ENCODE results near the gene LVRN.

The LVRN gene

DNA sequence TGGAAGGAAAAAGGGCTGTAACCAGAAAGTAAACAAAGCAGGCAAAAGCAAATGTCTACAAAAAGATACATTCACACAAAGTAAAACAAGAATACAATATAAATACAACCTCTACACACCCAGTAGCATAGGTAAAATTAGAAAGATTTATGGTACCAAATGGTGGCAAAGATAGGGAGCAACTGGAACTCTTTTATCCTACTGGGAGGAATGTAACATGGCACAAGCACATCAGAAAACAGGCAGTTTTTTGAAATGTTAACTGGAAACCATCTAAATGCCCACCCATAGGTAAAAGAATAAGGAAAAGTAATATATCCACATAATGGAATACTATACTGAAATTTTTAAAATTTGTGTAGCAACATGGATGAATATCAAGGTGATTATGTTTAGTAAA lies 61.3 kb downstream of the LVRN start:
- DNase-seq (ENCODE audit: low read depth, low spot score) = no peak

DNA sequence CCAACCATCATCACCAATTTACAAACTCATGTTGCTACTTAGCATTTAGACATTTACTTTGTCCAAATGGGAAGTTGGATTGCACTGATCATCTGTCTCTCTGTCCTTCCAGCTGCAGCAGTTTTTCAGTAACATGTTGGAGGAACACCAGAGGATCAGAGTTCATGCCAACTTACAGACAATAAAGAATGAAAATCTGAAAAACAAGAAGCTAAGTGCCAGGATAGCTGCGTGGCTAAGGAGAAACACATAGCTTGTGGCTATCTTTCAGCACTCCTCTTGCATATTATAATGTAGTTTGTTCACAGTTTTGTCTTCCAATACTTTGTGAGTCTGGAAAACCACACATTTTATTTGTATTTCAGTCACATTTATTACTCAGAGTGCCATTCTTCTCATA lies 63.6 kb downstream of the LVRN start:
- DNase-seq (ENCODE audit: low read depth, low spot score) = no peak

DNA sequence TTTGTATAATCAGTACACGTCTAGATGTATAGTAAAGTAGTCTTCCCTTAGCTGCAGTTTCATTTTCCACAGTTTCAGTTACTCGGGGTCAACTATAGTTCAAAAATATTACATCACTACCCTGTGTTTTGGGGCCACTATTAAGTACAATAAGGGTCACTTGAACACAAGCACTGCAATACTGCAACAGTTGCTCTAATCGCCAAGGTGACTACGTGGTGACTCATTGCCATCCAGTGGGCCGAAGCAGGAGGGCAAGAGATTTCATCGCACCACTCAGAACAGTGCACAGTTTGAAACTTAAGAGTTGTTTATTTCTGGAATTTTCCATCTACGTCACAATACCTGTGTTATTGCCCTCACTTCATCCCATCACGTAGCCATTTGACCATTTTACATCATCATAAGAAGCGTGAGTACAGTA lies 69.8 kb downstream of the LVRN start, which contains the start of gene ARL14EPL:
TSS of gene ARL14EPL (plus strand) at position 379 of the 424 bp plus-strand sequence. CDS start 18,994 bp downstream, outside the sequence.
- DNase-seq (ENCODE audit: low read depth, low spot score) = peak; percentile 67

DNA sequence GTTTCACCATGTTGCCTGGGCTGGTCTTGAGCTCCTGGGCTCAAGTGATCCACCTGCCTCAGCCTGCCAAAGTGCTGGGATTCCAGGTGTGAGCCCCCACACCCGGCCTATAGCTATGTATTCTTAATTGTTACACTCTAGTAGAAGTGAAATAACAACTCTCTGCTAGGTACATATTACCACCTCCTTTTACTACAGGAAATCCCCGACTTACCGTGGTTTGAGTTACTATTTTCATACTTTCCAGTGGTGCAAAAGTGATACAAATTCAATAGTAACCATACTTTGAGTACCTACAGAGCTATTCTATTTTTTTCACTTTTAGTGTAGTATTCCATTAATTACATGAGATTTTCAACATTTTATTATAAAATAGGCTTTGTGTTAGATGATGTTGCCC lies 70.7 kb downstream of the LVRN start:
- no peak for DNase-seq (ENCODE audit: low read depth, low spot score)

DNA sequence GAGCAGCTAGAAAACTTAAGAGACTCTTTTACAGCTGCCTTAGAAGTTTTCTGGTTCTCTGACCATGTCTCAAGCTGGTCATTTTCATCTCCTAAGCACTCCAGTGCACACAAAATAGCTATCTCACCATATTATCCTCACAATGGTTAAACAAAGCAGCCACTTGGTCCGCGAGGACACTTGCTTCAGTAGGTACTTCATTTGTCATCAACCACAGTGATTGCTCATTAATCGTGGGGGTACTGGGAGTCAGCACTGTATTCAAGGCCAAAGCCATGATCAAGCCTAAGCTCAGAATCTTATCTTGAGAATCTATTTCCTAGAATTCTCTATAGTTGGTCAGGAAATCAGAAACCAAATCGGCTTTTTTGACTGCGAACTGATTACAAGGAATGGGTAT lies 72.8 kb downstream of the LVRN start:
- no peak for DNase-seq (ENCODE audit: low read depth, low spot score)

DNA sequence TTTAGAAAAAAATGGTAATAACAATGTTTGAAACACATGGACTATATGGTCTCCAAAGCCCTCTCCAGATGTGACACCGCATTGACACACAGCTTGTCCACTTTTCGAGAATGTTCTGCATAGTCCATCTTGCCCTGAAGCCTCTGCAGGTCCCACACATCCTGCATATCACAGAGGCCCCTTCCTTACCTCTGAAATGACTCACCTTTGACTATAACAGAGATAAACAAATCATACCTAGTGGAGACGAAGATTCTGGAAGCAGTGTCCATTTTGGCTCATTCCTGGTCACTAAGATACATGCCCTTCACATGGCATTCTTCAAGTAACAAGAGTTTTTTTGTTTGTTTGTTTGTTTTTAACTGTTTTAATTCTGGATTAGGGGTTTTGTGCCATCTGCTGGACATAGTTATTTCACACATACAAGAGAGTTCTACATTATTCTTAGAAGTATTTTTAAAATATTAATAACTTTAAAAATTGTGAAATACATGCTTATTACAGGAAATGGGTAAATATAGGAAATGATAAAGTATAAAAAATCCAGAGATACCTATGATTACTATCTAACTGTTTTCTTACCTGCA lies 75.1 kb downstream of the LVRN start:
- no peak for DNase-seq (ENCODE audit: low read depth, low spot score)

DNA sequence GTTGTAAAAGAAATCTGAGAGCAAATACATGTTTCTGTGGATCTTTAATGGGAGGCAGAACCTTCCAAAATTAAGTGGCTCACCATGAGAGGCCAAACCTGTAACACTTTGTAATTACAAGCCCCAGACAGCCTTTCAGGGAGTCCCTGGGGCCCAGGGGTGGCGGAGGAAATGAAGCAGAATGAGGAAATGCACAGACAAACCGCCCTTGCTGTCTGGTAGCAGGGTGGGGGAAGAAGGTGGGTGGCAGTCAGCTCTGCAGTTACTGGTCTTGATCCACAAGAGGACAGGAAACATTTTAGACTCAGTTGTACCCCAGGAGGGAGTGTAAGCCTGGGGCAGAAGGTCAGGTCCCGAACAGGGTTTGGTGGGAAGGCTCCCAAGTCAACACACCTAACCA lies 76.5 kb downstream of the LVRN start:
- no peak for DNase-seq (ENCODE audit: low read depth, low spot score)

DNA sequence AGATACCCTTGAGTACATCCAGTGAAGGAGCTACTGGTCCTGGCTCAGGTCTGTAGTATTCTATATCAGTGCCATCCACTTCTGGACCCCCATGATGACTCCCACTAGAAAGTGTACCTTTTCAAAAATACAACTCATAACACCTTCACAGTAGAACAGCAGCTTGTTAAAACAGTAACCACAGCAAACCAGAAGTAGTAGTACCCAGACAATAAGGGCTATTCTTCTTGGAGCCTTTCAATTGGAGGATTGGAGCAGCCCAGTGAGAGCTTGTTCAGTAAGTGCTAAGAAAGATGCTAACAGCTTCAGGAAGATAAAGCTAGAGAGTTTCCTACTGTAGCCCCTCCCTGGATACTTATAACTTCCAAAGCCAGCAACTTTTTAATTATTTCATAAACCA lies 80.1 kb downstream of the LVRN start:
- DNase-seq (ENCODE audit: low read depth, low spot score) = no peak

DNA sequence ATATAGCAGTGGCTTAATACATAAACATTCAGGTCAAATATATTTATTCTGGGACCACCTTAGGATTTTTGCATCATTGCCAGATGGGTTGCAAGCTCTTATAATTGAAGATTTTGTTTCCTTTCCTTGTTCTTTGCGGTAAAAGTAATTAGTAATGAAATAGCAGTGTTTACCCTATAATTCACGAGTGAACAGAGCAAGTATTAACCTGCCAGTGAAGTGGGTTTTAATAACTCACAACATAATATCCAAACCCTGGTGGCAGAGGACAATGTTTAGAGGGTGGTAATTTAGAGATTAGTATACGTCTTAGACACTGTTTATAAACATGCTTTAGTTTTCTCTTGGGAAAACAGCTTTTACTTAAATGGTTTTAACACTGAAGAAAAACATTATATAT lies 81.8 kb downstream of the LVRN start:
- DNase-seq (ENCODE audit: low read depth, low spot score) = no peak

DNA sequence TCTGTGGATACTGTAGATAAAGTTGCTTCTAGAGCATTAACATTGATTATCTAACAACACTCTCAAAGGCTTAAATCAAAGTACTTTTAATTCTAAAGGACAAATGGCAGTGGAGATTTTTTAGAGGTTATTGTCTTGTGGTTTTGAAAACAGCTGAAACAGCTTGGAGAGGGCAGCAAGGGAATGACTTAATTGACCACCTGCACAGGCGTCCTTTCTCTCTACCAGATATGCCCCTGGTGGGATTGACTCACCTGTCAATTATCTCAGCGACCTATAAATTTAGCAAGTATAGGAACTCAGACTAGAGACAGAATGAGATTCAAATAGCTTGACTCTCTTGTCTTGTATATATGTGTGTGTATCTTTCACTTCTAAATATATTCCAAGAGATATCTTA lies 83.5 kb downstream of the LVRN start:
- no peak for DNase-seq (ENCODE audit: low read depth, low spot score)

DNA sequence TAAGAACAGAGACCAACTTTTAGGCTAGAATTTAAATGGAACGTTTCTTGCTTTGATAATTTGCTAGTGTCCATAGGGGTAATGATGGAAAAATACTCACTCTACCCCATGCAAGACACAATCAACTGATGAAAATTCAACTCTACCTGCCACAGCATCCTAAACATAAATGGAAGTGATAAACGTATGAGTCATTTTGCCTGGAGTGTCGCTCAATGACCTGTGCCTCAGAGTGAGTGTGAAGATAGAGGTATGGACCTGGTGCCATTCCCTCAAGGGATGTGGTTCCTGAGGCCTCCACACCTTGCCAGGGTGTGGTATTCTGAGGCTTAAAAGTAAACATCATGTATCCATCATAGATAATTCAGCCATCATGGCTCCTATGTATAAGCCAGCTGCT lies 84.0 kb downstream of the LVRN start:
- DNase-seq (ENCODE audit: low read depth, low spot score) = no peak

DNA sequence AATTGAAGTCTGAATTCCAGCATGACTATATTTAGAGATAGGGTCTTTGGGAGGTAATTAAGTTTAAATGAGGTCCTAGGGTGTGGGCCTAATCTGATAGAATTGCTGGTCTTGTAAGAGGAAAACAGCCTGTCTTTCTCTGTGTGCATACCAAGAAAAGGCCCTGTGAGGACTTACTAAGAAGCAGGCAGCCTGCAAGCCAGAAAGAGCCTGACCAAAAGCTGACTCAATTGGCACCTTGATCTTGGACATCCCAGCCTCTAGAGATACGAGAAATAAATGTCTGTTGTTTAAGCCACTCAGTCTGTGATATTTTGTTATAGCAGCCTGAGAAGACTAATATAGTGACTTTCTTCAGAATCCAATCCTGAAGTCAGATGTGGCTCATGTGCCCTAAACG lies 84.5 kb downstream of the LVRN start:
- no peak for DNase-seq (ENCODE audit: low read depth, low spot score)

DNA sequence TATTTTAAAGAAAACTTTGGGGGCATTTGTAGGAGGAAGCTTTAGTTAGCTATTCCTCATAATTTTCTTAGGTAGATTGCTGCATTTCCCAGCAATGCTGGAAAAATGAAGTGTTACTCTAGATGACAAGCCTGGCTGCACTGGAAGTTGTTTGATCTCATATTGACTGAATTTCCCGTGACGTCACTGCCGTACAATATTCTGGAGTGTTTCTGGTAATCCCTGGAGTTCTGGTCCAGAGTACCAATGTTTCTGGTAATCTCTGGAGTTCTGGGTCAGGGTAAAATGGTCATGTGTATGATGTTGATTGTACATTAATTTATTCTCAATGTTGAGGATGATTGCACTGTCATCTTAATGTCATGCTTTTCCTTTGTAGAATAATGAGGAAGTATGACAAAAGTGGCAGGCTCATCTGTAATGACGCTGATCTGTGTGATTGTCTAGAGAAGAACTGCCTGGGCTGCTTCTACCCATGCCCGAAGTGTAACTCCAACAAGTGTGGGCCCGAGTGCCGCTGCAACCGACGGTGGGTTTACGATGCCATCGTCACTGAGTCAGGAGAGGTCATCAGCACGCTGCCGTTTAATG lies 96.2 kb downstream of the LVRN start:
- no peak for DNase-seq (ENCODE audit: low read depth, low spot score)

DNA sequence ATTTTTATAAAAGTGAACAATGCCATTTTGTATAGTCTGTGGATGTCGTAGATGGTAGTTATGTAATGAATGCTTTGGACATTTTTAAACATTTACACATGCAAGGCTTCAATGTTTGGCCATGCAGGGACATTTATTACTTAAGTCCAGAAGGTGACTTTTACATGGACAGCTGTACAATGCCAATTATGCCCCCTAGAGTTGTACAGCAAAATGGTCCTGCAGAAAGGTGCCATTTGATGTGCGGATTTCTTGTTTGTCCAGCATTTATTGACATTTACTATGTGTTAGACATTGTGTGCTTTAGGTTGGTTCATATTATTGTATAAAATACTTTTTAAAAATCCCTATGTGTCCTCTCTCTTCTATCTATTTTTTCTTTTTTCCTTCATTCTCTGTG lies 100.1 kb downstream of the LVRN start:
- DNase-seq (ENCODE audit: low read depth, low spot score) = no peak

DNA sequence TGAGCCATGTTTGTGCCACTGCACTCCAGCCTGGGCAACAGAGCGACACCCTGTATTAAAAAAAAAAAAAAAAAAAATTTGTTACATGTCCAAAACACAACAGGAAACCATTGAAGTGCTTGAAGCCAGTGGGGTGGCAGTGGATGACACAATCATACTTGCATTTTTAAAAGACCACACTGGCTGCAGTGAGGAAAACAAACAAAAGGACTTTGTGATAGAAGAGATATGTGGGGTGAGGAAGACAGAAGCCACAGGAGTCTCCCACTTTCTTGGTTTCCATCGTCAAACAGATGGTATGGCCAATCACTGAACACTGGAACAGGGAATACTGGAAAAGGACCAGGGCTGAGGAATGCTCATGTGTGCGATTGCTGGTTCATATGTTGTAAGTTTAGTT lies 101.7 kb downstream of the LVRN start:
- no peak for DNase-seq (ENCODE audit: low read depth, low spot score)

DNA sequence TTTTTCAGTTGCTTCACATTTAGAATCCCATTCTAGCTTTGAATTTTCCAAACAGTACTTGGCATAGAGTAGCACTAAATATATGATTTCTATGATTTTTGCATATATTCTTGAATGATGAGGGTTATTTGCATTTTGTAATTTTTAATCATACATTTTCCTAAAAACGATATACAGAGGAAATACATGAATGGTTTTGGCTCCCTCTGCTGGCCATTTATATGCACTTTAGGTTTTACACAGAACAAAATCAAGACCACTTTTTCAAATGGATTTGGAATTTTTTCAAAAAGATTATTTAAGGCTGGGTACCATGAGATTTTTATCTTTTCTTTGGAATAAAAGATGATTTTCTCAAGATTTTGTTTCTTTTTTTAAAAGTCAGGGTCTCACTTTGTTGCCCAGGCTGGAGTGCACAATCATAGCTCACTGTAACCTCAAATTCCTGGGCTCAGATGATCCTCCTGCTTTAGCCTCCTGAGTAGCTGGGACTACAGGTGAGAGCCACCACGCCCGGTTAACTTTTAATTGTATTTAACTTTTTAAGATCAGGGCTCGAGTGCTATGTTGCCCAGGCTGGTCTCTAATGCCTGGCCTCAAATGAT lies 105.9 kb downstream of the LVRN start:
- peak; percentile 49 for DNase-seq (ENCODE audit: low read depth, low spot score)

DNA sequence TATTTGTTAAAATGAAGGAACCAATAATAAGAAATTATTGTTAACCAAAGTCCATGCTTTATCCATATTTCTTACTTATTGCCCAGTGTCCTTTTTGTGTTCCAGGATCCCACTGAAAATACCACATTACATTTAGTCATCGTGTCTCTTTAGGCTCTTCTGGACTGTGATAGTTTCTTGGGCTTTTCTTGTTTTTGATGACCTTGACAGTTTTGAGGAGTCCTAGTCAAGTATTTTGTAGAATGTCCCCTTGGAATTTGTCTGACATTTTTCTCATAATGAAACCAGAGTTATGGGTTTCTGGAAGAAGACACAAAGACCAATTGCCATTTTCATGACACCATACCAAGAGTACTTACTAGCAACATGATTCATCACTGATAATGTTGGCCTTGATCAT lies 108.9 kb downstream of the LVRN start:
- no peak for DNase-seq (ENCODE audit: low read depth, low spot score)

DNA sequence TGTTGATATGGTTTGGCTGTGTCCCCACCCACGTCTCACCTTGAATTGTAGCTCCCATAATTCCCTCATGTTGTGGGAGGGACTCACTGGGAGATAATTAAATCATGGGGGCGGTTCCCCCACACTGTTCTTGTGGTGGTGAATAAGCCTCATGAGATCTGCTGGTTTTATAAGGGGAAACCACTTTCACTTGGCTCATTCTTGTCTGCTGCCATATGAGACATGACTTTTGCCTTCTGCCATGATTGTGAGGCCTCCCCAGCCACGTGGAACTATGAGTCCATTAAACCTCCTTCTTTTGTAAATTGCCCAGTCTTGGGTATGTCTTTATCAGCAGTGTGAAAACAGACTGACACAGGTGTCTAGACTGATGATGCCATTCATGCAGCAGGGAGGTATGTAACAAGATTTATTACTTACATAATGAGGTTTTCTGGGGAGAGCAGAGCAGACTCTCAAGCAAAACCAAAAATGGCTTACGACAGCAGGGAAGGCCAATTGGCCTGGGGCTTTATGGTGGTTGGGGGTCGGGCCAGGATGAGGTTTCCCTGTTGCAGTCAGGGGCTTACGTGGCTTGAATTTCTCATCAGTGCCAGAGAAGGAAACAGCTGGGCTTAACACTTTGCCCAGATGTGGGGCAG lies 113.0 kb downstream of the LVRN start:
- DNase-seq (ENCODE audit: low read depth, low spot score) = no peak

DNA sequence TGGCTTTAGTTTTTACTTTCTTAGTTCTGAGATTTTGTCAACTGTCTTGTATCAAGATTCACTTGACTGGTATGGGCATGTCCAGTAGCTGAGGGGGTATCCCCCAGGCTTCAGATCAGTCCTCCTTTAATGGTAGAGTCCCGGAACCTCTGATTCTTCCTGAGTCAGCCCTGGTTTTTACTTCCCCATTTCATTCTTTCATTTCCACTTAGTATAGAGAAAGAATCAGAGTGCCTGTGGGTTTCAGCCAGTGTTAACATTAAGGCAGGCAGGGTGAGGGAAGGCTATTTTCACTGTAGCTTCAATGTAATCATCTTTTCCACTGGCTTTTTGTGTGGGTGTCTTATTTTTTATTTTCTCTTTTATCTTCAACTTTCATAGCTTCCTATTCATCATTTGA lies 114.2 kb downstream of the LVRN start:
- no peak for DNase-seq (ENCODE audit: low read depth, low spot score)

All from smooth muscle cell of the brain vasculature (primary cell).